Stomach (tissue), 9 donors: ENCODE data around the gene TMEM134. TPM values are rescaled to one million over a fixed set of nuclear protein-coding genes. Genes with fewer than 3 reads are reported as not detected.

Experiments
- DNase-seq, 2 donors: peaks; one replicate each; pipeline versions ENCODE4 v3.0.0 to v3.0.0-alpha.2; 2013 to 2019
- H3K27ac ChIP-seq, 5 donors: fragments of 200-600 bp in 4 of 5; sonication (generic) in 4 of 5; one replicate each; pipeline ENCODE4 v1.5.1; 2013 to 2019; ENCODE audit warnings: mild to moderate bottlenecking in 1 of 5, moderate library complexity in 1 of 5
- H3K27me3 ChIP-seq, 3 donors: fragments of 200-600 bp; sonication (generic); one replicate each; pipeline ENCODE4 v1.5.1; 2017 to 2019; ENCODE audit warnings: mixed run types in 1 of 3
- H3K36me3 ChIP-seq, 4 donors: fragments of 200-600 bp; sonication (generic); 1 replicate in 3 of 4; 2 replicates in 1 of 4; pipeline ENCODE4 v1.5.1; 2016 to 2019
- H3K4me1 ChIP-seq, 4 donors: fragments of 200-600 bp; sonication (generic); one replicate each; pipeline ENCODE4 v1.5.1; 2016 to 2019
- H3K4me3 ChIP-seq, 4 donors: fragments of 200-600 bp; sonication (generic) in 3 of 4; one replicate each; pipeline ENCODE4 v1.5.1; 2016 to 2019; ENCODE audit warnings: mild to moderate bottlenecking in 1 of 4
- H3K9me3 ChIP-seq, 4 donors: fragments of 200-600 bp; sonication (generic); one replicate each; pipeline ENCODE4 v1.5.1; 2016 to 2019
- EP300 ChIP-seq: sonication (generic); formaldehyde crosslinking; IDR thresholded peaks from one replicate; pipeline ENCODE4 v1.6.1; 2017; ENCODE audit warnings: antibody characterized with exemption
- POLR2A ChIP-seq, 4 donors: fragments of 450-650 bp; IDR thresholded peaks; one replicate each; pipeline ENCODE4 v1.6.1; 2016; ENCODE audit warnings: antibody characterized with exemption in 4 of 4, control low read depth in 2 of 4, mild to moderate bottlenecking in 1 of 4, moderate library complexity in 1 of 4
- POLR2AphosphoS5 ChIP-seq, 3 donors: sonication (generic); formaldehyde crosslinking; IDR thresholded peaks; one replicate each; pipeline ENCODE4 v1.6.1; 2016; ENCODE audit warnings: antibody characterized with exemption in 3 of 3
- WGBS, 5 donors: extraction: QIAGEN DNeasy Blood & Tissue Kit in 3 of 5; methylation state at CpG; one replicate each; pipeline versions ENCODE4 v1.1.5 to v1.1.7; 2013 to 2018; 5-methylcytosine and 5-hydroxymethylcytosine counted together
- intact Hi-C: fragments of 100-400 bp; cut with DNase I; formaldehyde crosslinking; loops from one replicate; pipeline ENCODE4 v1.15.1; 2023; ENCODE audit warnings: low total_unique reads
- polyA plus RNA-seq, 3 donors: library from polyadenylated mRNA; stranded (reverse); fragments of 200-250 nt; gene quantifications; one replicate each; pipeline ENCODE4 v1.2.3, GENCODE V29; 2013
- total RNA-seq, 5 donors: library from RNA; depleted of rRNA; stranded (reverse); fragments of >200 nt; gene quantifications; one replicate each; pipeline versions ENCODE4 v1.1.0 to v1.2.3, GENCODE V29; 2014 to 2016
- TF ChIP-seq, protein P1 (sequence below), 7 experiments: fragments of 450-650 bp in 4 of 7; fragments of 200-600 bp in 3 of 7; sonication (generic) in 3 of 7; IDR thresholded peaks; one replicate each; pipeline ENCODE4 v1.5.1; 2016 to 2019; ENCODE audit warnings: antibody characterized with exemption in 7 of 7, control low read depth in 2 of 7, mild to moderate bottlenecking in 1 of 7
- donor health status: healthy with polysubstance abuse.
- donor health status: Bipolar disorder and iron deficiency.
- donor health status: healthy.

TMEM134 gene
- total and polyA plus RNA-seq, 8 donors: 57.6 to 392 (median 128) TPM

DNA sequence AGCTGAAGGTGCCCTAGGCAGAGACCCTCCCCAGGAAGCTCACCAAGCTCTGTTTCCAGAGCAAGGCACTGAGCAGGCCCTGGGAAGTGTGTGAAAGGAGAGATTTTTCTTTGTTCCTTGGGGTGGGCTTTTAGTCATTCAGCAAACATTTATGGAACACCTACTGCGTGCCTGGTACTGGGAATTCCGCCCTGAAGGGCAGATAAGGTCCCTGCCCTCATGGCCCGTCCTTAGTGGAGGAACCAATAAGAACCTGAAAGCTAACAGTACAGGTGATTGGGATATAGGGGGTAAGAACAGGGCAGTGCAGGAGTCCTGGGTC lies 3.9 kb downstream of the TMEM134 start:
- DNase-seq: peak; percentile 51 to 55
- Histone ChIP-seq H3K9me3 (no peaks in the 10 kb centered on the region), H3K4me1 (peaks cover 37 to 58% (median 55%) of the 10 kb centered on the region in 4 donors), H3K27me3 (no peaks in the 10 kb centered on the region), H3K4me3 (peak overlapping the region; percentile 54 to 69 (median 60)), H3K27ac (peak overlapping the region; percentile 90 to 98 (median 95)), H3K36me3 (peaks cover 0 to 5% (median 2%) of the 10 kb centered on the region in 4 donors)
- TF ChIP-seq, protein P1, sequence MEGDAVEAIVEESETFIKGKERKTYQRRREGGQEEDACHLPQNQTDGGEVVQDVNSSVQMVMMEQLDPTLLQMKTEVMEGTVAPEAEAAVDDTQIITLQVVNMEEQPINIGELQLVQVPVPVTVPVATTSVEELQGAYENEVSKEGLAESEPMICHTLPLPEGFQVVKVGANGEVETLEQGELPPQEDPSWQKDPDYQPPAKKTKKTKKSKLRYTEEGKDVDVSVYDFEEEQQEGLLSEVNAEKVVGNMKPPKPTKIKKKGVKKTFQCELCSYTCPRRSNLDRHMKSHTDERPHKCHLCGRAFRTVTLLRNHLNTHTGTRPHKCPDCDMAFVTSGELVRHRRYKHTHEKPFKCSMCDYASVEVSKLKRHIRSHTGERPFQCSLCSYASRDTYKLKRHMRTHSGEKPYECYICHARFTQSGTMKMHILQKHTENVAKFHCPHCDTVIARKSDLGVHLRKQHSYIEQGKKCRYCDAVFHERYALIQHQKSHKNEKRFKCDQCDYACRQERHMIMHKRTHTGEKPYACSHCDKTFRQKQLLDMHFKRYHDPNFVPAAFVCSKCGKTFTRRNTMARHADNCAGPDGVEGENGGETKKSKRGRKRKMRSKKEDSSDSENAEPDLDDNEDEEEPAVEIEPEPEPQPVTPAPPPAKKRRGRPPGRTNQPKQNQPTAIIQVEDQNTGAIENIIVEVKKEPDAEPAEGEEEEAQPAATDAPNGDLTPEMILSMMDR (IDR thresholded peaks at IDR 0.05): no peak
- TF ChIP-seq POLR2AphosphoS5 (IDR thresholded peaks at IDR 0.05): peak in 1 of 3 donors; percentile 54
- TF ChIP-seq POLR2A (IDR thresholded peaks at IDR 0.05): no peak
- TF ChIP-seq EP300: no peak
- intact Hi-C loops: no loop called here
- 27 to 45% (median 29%) methylated on average over 3 of the region's 3 CpGs for WGBS, 5 donors

DNA sequence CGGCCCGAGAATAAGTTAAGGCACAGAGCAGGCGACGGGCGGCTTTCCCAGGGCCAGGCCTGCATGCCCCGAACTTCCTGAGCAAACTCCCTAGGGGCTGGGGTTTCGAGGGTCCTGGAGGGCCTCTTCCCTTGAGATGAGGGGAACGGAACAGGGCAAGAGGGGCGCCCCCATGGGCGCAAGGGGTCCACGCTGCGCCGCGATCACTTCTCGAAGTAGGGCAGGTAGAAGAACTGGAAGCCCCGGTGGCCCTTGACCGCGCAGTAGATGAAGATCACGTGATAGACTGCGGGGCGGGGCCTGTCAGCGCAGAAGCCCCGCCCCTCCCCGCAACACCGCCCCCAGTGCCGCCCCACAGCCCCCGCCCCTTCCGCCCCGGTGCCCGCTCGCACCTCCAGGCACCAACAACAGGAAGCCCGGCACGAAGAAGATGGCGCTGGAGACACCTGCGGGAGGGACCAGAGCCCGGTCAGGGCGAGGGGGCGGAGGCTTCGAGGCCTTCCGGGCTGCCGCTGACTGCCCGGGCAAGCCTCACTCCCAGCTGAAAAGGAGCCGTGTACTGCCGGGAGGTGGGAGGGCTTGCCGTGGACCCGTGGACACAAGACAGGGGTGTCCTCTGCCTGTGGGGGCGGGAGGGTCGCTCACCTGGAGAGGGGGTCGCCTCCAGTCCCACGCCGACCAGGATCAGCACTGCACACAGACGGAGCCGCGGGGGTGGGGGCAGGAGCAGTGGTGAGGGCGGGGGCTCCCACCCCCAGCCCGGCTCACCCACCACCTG lies 4.5 kb downstream of the TMEM134 start:
- intact Hi-C loops: no loop called here
- TF ChIP-seq, protein P1 (IDR thresholded peaks at IDR 0.05): no peak
- peak in 1 of 4 donors; percentile 49 for TF ChIP-seq POLR2A (IDR thresholded peaks at IDR 0.05)
- TF ChIP-seq POLR2AphosphoS5 (IDR thresholded peaks at IDR 0.05): peak in 2 of 3 donors; percentile 86 to 90
- 12 to 26% (median 13%) methylated on average over 23 to 56 of the region's 56 CpGs for WGBS, 5 donors
- H3K27ac ChIP-seq: peak overlapping the region; percentile 90 to 98 (median 95)
- H3K36me3 ChIP-seq: peaks cover 0 to 5% (median 2%) of the 10 kb centered on the region in 4 donors
- H3K4me3 ChIP-seq: peak overlapping the region; percentile 54 to 69 (median 60)
- H3K4me1 ChIP-seq: peaks cover 33 to 52% (median 51%) of the 10 kb centered on the region in 4 donors
- no peaks in the 10 kb centered on the region for H3K27me3 ChIP-seq
- peak; percentile 94 to 95 for DNase-seq
- H3K9me3 ChIP-seq: no peaks in the 10 kb centered on the region

DNA sequence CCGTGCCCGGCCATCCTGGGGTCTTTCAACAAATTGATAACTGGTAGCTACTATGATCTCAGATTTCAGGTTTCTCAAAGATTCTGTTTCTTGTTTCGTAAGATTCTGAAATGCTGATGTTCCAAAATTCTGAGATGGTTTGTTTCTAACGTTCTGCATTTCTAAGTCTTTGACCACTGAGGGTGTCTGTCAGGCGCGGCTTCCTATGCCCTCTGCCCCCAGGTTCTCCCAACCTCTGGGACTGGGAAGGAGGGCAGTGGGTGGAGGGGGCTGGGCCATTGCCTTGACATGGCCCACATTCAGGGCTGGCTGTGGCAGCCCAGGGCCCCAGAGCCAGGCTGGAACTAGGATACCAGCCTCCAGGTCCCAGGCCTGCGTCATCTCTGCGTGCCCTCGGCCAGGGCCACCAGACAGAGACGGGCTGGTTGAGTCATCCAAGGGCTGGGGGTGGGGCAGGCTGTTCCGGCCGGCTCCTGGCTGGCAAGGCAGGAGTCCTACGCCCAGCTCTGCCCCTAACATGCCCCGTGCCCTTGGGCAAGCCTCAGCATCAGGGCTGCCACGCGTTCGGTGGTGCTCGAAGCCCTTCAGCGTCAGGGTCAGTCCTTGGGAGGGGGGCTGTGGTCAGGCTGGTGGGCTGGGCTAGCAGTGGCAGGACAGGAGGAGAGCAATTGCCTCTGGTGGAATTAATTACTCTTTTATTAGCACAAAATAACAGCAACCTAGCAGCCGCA lies 5.2 kb downstream of the TMEM134 start:
- 69 to 84% (median 80%) methylated on average over 12 to 20 of the region's 20 CpGs for WGBS, 5 donors
- intact Hi-C loops: no loop called here
- peak overlapping the region; percentile 54 to 69 (median 60) for H3K4me3 ChIP-seq

DNA sequence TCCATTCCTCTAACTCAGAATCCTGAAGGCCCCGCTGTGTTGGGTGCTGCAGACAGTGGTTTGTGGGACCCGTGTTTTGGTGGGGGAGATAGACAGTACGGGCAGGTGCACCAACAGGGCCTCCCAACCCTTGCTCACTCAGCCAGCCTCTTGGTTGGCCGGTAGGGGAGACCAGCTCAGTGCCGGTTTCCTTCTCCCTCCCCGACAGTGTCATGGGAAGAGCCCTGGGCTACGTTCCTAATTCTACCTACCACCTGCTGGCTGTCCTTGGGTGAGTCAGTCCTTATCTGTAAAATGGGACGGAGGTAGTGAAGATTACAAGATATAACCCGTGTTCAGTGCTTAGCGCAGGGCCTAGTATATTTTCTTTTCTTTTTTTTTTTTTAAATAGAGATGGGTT lies 5.9 kb downstream of the TMEM134 start:
- TF ChIP-seq POLR2AphosphoS5 (IDR thresholded peaks at IDR 0.05) (no peak), EP300 (no peak), POLR2A (IDR thresholded peaks at IDR 0.05) (no peak)
- TF ChIP-seq, protein P1 (IDR thresholded peaks at IDR 0.05): no peak
- intact Hi-C loops: no loop called here
- H3K4me1 ChIP-seq: peaks cover 28 to 45% (median 43%) of the 10 kb centered on the region in 4 donors
- H3K36me3 ChIP-seq: peaks cover 0 to 5% (median 2%) of the 10 kb centered on the region in 4 donors
- H3K9me3 ChIP-seq: no peaks in the 10 kb centered on the region
- H3K4me3 ChIP-seq: no peak overlapping the region
- H3K27ac ChIP-seq: peak overlapping the region in 2 of 5 donors; percentile 94 to 96
- 82 to 91% (median 85%) methylated on average over 8 to 10 of the region's 10 CpGs for WGBS, 5 donors
- no peak for DNase-seq
- H3K27me3 ChIP-seq: no peaks in the 10 kb centered on the region

More for the DNA sequence above, 5.2 kb downstream of the TMEM134 start:
- Histone ChIP-seq H3K27ac (peak overlapping the region; percentile 79 to 96 (median 94)), H3K36me3 (peaks cover 0 to 5% (median 2%) of the 10 kb centered on the region in 4 donors), H3K4me1 (peaks cover 31 to 49% (median 47%) of the 10 kb centered on the region in 4 donors), H3K9me3 (no peaks in the 10 kb centered on the region), H3K27me3 (no peaks in the 10 kb centered on the region)
- peak in 2 of 3 donors; percentile 27 to 36 for TF ChIP-seq POLR2AphosphoS5 (IDR thresholded peaks at IDR 0.05)
- TF ChIP-seq EP300: no peak
- no peak for TF ChIP-seq POLR2A (IDR thresholded peaks at IDR 0.05)
- DNase-seq: peak; percentile 48 to 54
